ENCODE data around the gene RNF181. TPM values are rescaled to one million over a fixed set of nuclear protein-coding genes. Genes with fewer than 3 reads are reported as not detected.

Gene RNF181
- total and polyA plus RNA-seq, 2 of the 13 experiments (the other 11 are each of a cell fraction or from before 2014, with no cell fraction given), result 224 to 578 TPM

- TF ChIP-seq THAP9 (CRISPR knock-in tag; IDR thresholded peaks at IDR 0.05; ENCODE audit: borderline replicate concordance) (peak; percentile 37; the same call in 1 of the 2 replicates), TARDBP (CRISPR knock-in tag; IDR thresholded peaks at IDR 0.05) (peak; percentile 75), ZMYM3 (CRISPR knock-in tag; IDR thresholded peaks at IDR 0.05) (peak; percentile 61; the same call in 1 of the 2 replicates), ZNF441 (CRISPR knock-in tag; IDR thresholded peaks at IDR 0.05; ENCODE audit: borderline replicate concordance) (0 out of 2 replicates have a peak, but pooled peaks have one; percentile 7), ZNF350 (CRISPR knock-in tag; IDR thresholded peaks at IDR 0.05; ENCODE audit: borderline replicate concordance, low read depth) (peak; percentile 83), NCOA2 (CRISPR knock-in tag; IDR thresholded peaks at IDR 0.05) (peak; percentile 43; the same call in 1 of the 2 replicates), ZBTB21 (CRISPR knock-in tag; IDR thresholded peaks at IDR 0.05) (0 out of 2 replicates have a peak, but pooled peaks have one; percentile 18), SRSF9 (IDR thresholded peaks at IDR 0.05; ENCODE audit: borderline replicate concordance, insufficient read depth, low read depth, low read length, poor library complexity, severe bottlenecking) (no peak), AHDC1 (CRISPR knock-in tag; IDR thresholded peaks at IDR 0.05; ENCODE audit: borderline replicate concordance) (peak; percentile 73; the same call in 1 of the 2 replicates), ARNT2 (CRISPR knock-in tag; IDR thresholded peaks at IDR 0.05; ENCODE audit: low read depth) (0 out of 2 replicates have a peak, but pooled peaks have one; percentile 20), ZNF746 (CRISPR knock-in tag; IDR thresholded peaks at IDR 0.05) (0 out of 2 replicates have a peak, but pooled peaks have one; percentile 65), FOXO1 (CRISPR knock-in tag; IDR thresholded peaks at IDR 0.05) (peak; percentile 84; the same call in 1 of the 2 replicates), YEATS4 (CRISPR knock-in tag; IDR thresholded peaks at IDR 0.05; ENCODE audit: borderline replicate concordance) (no peak), NR2C2 (CRISPR knock-in tag; IDR thresholded peaks at IDR 0.05; ENCODE audit: borderline replicate concordance) (peak; percentile 66; the same call in 1 of the 2 replicates), CTCF (CRISPR knock-in tag; IDR thresholded peaks at IDR 0.05) (peak; percentile 34)
These were observed 5.4 kb upstream of the RNF181 start (continued) for GRCh38 chr2:85589982-85590791.
